Neural cell (in vitro differentiated cells): ENCODE measurements around the gene IRF3.

Source experiments
- CTCF ChIP-seq: fragments of 450-650 bp; IDR thresholded peaks from 2 replicates; pipeline ENCODE4 v1.5.1; 2014; ENCODE audit warnings: antibody characterized with exemption, mild to moderate bottlenecking, moderate library complexity; ENCODE audit not compliant: poor library complexity, severe bottlenecking
- EP300 ChIP-seq: fragments of 450-650 bp; conservative IDR thresholded peaks from 2 replicates; pipeline ENCODE4 v1.6.1; 2014; ENCODE audit warnings: antibody characterized with exemption, mild to moderate bottlenecking, moderate library complexity; ENCODE audit not compliant: poor library complexity, severe bottlenecking
- EZH2 ChIP-seq: fragments of 200-600, 300-800 bp; shearing (Covaris generic), sonication (generic); IDR thresholded peaks from 2 replicates; pipeline ENCODE4 v1.6.1; 2014; ENCODE audit warnings: antibody characterized with exemption, low read length, borderline replicate concordance, mild to moderate bottlenecking; ENCODE audit not compliant: insufficient read depth, poor library complexity, severe bottlenecking
- POLR2AphosphoS5 ChIP-seq: IDR thresholded peaks from 2 replicates; pipeline ENCODE4 v1.6.1; 2012
- RAD21 ChIP-seq: fragments of 450-650 bp; conservative IDR thresholded peaks from 2 replicates; pipeline ENCODE4 v1.6.1; 2014; ENCODE audit warnings: antibody characterized with exemption, mild to moderate bottlenecking, moderate library complexity
- TAF1 ChIP-seq: IDR thresholded peaks from 2 replicates; pipeline ENCODE4 v1.6.1; 2012; ENCODE audit warnings: low read depth

- TF ChIP-seq CTCF (no peak), RAD21 (no peak), POLR2AphosphoS5 (no peak), EZH2 (no peak), EP300 (no peak), TAF1 (no peak)
Observed at GRCh38 chr19:49626226-49626625, 39.4 kb downstream of the IRF3 start.
